HepG2 (cell line): ENCODE measurements around the gene NSD1. TPM values are rescaled to one million over a fixed set of nuclear protein-coding genes. Genes with fewer than 3 reads are reported as not detected.

Experiments used
- ATAC-seq: fragments of 200-7000 bp; cut with Tn5 transposase; 3 replicates; pipeline ENCODE4 v1.9.1; 2020; ENCODE audit warnings: mild to moderate bottlenecking, moderate library complexity
- BruUV-seq: library from RNA; stranded (reverse); fragments of 400-500 nt; replicated peaks from 2 replicates; lab custom pipeline; 2021; lab: Mats Ljungman, UMichigan
- CTCF ChIA-PET: fragments of 300-600 bp; formaldehyde crosslinking; extraction: SDS; loops from one replicate; lab custom pipeline; 2021; ENCODE audit warnings: low total read pairs, inconsistent platforms, low intra/inter-chr PET ratio; lab: Yijun Ruan, JAX
- POLR2A ChIA-PET: fragments of 350-600 bp; sonication (Branson Sonifier 250); formaldehyde crosslinking; loops from one replicate; lab custom pipeline; 2020; ENCODE audit warnings: antibody characterized with exemption, inconsistent platforms; lab: Yijun Ruan, JAX
- DNase-seq: peaks from one replicate; pipeline ENCODE4 v3.0.0-alpha.2; 2015; ENCODE audit warnings: low spot score
- FAIRE-seq: peaks from 3 replicates; lab custom pipeline; 2011; peaks lifted over from hg19 to GRCh38; lab: Jason Lieb, UNC
- H2AFZ ChIP-seq: one replicate; pipeline ENCODE4 v1.6.1; 2011; ENCODE audit warnings: low read length, inconsistent platforms
- H3K27ac ChIP-seq: fragments of 300-600 bp; 3 replicates; pipeline ENCODE4 v1.8.0; 2011; ENCODE audit warnings: mixed run types, mild to moderate bottlenecking, mixed read lengths, low read length, inconsistent platforms; ENCODE audit not compliant: insufficient read depth; ENCODE audit errors: extremely low read length
- H3K27me3 ChIP-seq, 2 experiments: fragments of 200-600 bp in 1 of 2; 2 replicates in 1 of 2; 3 replicates in 1 of 2; pipeline versions ENCODE4 v1.6.0 to v1.8.0; 2011; ENCODE audit warnings: low read length in 2 of 2, mild to moderate bottlenecking in 2 of 2, moderate library complexity in 2 of 2, inconsistent platforms in 1 of 2; ENCODE audit not compliant: insufficient read depth in 2 of 2, control insufficient read depth in 1 of 2
- H3K36me3 ChIP-seq, 2 experiments: fragments of 200-600 bp in 1 of 2; replicated peaks in 1 of 2; 2 replicates in 1 of 2; 3 replicates in 1 of 2; pipeline versions ENCODE4 v1.5.1 to v1.8.0; 2011; ENCODE audit warnings: low read length in 2 of 2, inconsistent platforms in 1 of 2; ENCODE audit not compliant: insufficient read depth in 2 of 2, control insufficient read depth in 1 of 2
- H3K4me1 ChIP-seq: 2 replicates; pipeline ENCODE4 v1.5.1; 2012; ENCODE audit warnings: low read length, inconsistent platforms; ENCODE audit not compliant: insufficient read depth
- H3K4me2 ChIP-seq: 2 replicates; pipeline ENCODE4 v1.6.0; 2011; ENCODE audit warnings: low read depth, low read length, inconsistent platforms
- H3K4me3 ChIP-seq, 3 experiments: fragments of 200-600 bp in 1 of 3; sonication (generic), shearing (Covaris generic) in 1 of 3; replicated peaks in 1 of 3; 2 replicates each; pipeline ENCODE4 v1.5.1; 2011 to 2016; ENCODE audit warnings: low read length in 3 of 3, inconsistent platforms in 2 of 3, low read depth in 2 of 3, mild to moderate bottlenecking in 2 of 3, control low read depth in 1 of 3, mixed read lengths in 1 of 3; ENCODE audit not compliant: insufficient read depth in 1 of 3
- H3K79me2 ChIP-seq: one replicate; pipeline ENCODE4 v1.6.1; 2011; ENCODE audit warnings: low read length, inconsistent platforms; ENCODE audit not compliant: insufficient read depth
- H3K9ac ChIP-seq: 2 replicates; pipeline ENCODE4 v1.6.0; 2011; ENCODE audit warnings: mild to moderate bottlenecking, low read depth, low read length, inconsistent platforms; ENCODE audit not compliant: insufficient read depth
- H3K9me3 ChIP-seq: 2 replicates; pipeline ENCODE4 v1.5.1; 2012; ENCODE audit warnings: mild to moderate bottlenecking, low read length
- H4K20me1 ChIP-seq: 2 replicates; pipeline ENCODE4 v1.6.0; 2011; ENCODE audit warnings: inconsistent platforms, mild to moderate bottlenecking, low read length, moderate library complexity; ENCODE audit not compliant: insufficient read depth
- AFF4 ChIP-seq: sonication (generic); formaldehyde crosslinking; IDR thresholded peaks from 2 replicates; pipeline ENCODE4 v1.4.0; 2020; ENCODE audit warnings: missing genetic modification reagents
- CC2D1A ChIP-seq: sonication (generic); formaldehyde crosslinking; IDR thresholded peaks from 2 replicates; pipeline ENCODE4 v1.8.1; 2023; ENCODE audit warnings: mild to moderate bottlenecking, missing genetic modification reagents
- DNMT1 ChIP-seq: sonication (generic); formaldehyde crosslinking; IDR thresholded peaks from 2 replicates; pipeline ENCODE4 v1.5.1; 2020; ENCODE audit warnings: mild to moderate bottlenecking, missing genetic modification reagents
- PRDM15 ChIP-seq: sonication (generic); formaldehyde crosslinking; IDR thresholded peaks from 2 replicates; pipeline ENCODE4 v1.4.0; 2020; ENCODE audit warnings: missing genetic modification reagents
- ZMAT3 ChIP-seq: sonication (generic); formaldehyde crosslinking; conservative IDR thresholded peaks from 2 replicates; pipeline ENCODE4 v1.7.0; 2021; ENCODE audit warnings: missing genetic modification reagents
- ZNF225 ChIP-seq: sonication (generic); formaldehyde crosslinking; IDR thresholded peaks from 2 replicates; pipeline ENCODE4 v1.4.0; 2020; ENCODE audit warnings: mild to moderate bottlenecking, missing genetic modification reagents
- ZNF281 ChIP-seq: sonication (generic); formaldehyde crosslinking; IDR thresholded peaks from 2 replicates; pipeline ENCODE4 v1.4.0; 2020; ENCODE audit warnings: missing genetic modification reagents, borderline replicate concordance
- ZNF576 ChIP-seq: sonication (generic); formaldehyde crosslinking; IDR thresholded peaks from 2 replicates; pipeline ENCODE4 v1.4.0; 2020; ENCODE audit warnings: mild to moderate bottlenecking, missing genetic modification reagents
- WGBS: methylation state at CpG from one replicate; pipeline ENCODE4 v1.1.6; 2017; ENCODE audit warnings: low lambda C conversion rate; 5-methylcytosine and 5-hydroxymethylcytosine counted together
- in situ Hi-C: cut with HindIII; loops from 2 replicates; pipeline ENCODE4 v1.10.0; 2017; ENCODE audit warnings: low pct_unique_long_range_greater_than_20kb; ENCODE audit not compliant: extremely low pct_ligation_motif_present
- intact Hi-C: fragments of 100-400 bp; cut with micrococcal nuclease; formaldehyde crosslinking; loops from one replicate; pipeline ENCODE4 v1.10.0; 2022; ENCODE audit not compliant: unreplicated experiment
- polyA plus RNA-seq, 8 experiments: library from polyadenylated mRNA; depleted of rRNA in 3 of 8; stranded (reverse) in 7 of 8; unstranded in 1 of 8; fragments of >200 nt; fragmentation: Illumina TruSeq in 4 of 8; extraction: Trizol in 4 of 8; gene quantifications; 2 replicates each; pipeline versions ENCODE4 v1.2.1 to v1.2.3, GENCODE V29; 2011 to 2016; ENCODE audit warnings: low read depth in 4 of 8, missing spikeins in 1 of 8, mixed read lengths in 1 of 8; ENCODE audit not compliant: insufficient read depth in 1 of 8
- total RNA-seq, 5 experiments: library from RNA; depleted of rRNA; stranded (reverse); fragments of >200 nt; fragmentation: Illumina TruSeq; extraction: Trizol; gene quantifications; 2 replicates each; pipeline ENCODE4 v1.2.3, GENCODE V29; 2016; ENCODE audit warnings: low read depth in 1 of 5

NSD1 gene
- total and polyA plus RNA-seq, 2 of the 13 experiments (the other 11 are each of a cell fraction or from before 2014, with no cell fraction given) = 0.01 to 0.09 TPM

GRCh38 chr5:177226860-177227259 is 93.3 kb downstream of the NSD1 start (continued):
- TF ChIP-seq ZNF281 (CRISPR knock-in tag) (no peak), PRDM15 (no peak)

- Histone ChIP-seq H3K4me1 (no peaks in the 10 kb centered on the region), H3K4me2 (no peak overlapping the region), H3K36me3 (no peaks in the 10 kb centered on the region), H3K9me3 (no peaks in the 10 kb centered on the region), H4K20me1 (no peaks in the 10 kb centered on the region), H3K9ac (no peak overlapping the region), H3K79me2 (no peaks in the 10 kb centered on the region), H3K27ac (no peak overlapping the region), H2AFZ (no peak overlapping the region), H3K27me3 (0 out of 5 replicates have a peak, but pooled peaks cover 0 to 8% of the 10 kb centered on the region in 2 experiments), H3K4me3 (no peak overlapping the region)
- POLR2A ChIA-PET = no interaction called here
- DNase-seq (no peak), FAIRE-seq (no peak), ATAC-seq (no peak)
- CTCF ChIA-PET = no interaction called here
- no TSS peak for BruUV-seq
- 28% methylated on average over 3 of the region's 3 CpGs for WGBS
- intact Hi-C loops = no loop called here
- in situ Hi-C loops = no loop called here
- no peak for TF ChIP-seq ZMAT3 (CRISPR knock-in tag)
- TF ChIP-seq CC2D1A (CRISPR knock-in tag) = no peak
- TF ChIP-seq AFF4 (CRISPR knock-in tag) = no peak
- no peak for TF ChIP-seq ZNF225 (CRISPR knock-in tag)
- no peak for TF ChIP-seq DNMT1 (CRISPR knock-in tag)
- no peak for TF ChIP-seq ZNF576 (CRISPR knock-in tag)
These were observed 95.2 kb downstream of the NSD1 start for GRCh38 chr5:177228751-177229150.
